ENCODE results near the gene SNAP29.
"Not testable (repeated sequence)": the region's sequence is repeated elsewhere in the genome, so short reads cannot be mapped to it uniquely, and the experiment has no call there.

The SNAP29 gene

GRCh38 chr22:20867179-20868024, 8.6 kb downstream of the SNAP29 start:
- no peak for DNase-seq

GRCh38 chr22:20868025-20868962, 9.5 kb downstream of the SNAP29 start:
- DNase-seq = no peak

DNA sequence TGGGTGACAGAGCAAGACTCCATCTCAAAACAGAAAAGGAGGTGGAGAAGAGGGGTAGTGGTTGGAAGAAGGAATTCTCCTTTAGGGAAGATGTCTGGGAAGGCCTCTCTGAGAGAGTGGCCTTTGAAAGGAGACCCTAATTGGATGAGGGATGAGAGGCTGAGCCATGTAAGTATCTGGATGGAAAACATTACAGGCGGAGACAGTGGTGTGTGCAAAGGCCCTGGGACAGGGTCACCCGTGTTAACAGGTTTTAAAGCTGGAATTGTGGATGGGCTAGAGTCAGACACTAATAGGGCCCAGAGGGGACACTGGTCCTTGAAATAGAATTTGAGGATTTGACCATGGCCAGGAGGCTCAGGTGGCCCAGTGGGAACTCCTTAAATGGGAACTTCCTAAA, 10.4 kb downstream of the SNAP29 start:
- no peak for DNase-seq

DNA sequence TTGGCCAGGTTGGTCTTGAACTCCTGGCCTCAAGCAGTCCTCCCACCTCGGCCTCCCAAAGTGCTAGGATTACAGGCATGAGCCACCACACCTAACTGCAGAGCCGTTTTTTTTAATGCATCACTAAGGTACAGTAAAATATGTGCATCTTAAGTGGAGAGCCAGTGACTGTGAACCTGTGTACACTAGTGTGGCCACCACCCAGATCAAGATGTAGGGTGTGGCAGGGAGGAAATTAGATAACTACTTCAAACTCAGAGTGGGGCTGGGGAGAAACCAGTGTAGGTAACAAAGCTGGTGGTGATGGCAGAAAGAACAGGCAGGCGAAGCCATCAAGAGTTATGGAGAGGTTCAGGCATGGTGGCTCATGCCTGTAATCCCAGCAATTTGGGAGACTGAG, 14.4 kb downstream of the SNAP29 start:
- no peak for DNase-seq

GRCh38 chr22:20875296-20875695, 16.5 kb downstream of the SNAP29 start:
- no peak for DNase-seq

DNA sequence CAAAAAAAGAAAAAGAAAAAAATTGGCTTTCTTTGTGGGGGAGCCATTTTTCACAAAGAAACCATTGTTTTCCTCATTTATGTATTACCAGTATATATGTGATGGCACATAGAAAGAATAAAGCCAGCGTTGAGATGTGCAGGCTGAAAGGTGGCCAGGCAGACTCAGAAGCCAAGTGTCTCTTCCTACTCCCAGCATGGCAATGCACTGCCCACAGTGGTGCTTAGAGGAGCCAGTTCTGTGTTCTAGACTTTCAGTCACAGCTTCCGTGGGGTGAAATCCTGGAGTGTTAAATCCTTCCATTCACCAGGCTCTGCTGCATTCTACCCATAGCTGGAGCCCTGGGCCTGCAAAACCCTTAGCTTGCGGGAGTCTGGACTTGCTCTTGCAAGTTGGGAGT, 18.9 kb downstream of the SNAP29 start:
- DNase-seq = no peak

DNA sequence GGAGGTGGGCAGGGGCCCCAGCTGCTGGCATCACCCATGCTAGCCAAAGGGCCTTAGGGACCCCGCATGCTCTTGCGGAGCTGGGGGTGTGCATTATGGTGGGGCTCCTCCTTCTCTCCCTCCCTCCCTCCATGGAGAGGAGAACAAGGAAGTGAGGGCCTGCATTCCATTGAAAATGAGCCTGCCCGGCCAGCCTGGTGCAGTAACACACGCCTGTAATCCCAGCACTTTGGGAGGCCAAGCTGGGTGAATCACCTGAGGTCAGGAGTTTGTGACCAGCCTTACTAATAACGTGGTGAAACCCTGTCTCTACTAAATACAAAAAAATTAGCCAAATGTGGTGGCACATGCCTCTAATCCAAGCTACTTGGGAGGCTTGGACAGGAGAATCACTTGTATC, 22.4 kb downstream of the SNAP29 start:
- no peak for DNase-seq

DNA sequence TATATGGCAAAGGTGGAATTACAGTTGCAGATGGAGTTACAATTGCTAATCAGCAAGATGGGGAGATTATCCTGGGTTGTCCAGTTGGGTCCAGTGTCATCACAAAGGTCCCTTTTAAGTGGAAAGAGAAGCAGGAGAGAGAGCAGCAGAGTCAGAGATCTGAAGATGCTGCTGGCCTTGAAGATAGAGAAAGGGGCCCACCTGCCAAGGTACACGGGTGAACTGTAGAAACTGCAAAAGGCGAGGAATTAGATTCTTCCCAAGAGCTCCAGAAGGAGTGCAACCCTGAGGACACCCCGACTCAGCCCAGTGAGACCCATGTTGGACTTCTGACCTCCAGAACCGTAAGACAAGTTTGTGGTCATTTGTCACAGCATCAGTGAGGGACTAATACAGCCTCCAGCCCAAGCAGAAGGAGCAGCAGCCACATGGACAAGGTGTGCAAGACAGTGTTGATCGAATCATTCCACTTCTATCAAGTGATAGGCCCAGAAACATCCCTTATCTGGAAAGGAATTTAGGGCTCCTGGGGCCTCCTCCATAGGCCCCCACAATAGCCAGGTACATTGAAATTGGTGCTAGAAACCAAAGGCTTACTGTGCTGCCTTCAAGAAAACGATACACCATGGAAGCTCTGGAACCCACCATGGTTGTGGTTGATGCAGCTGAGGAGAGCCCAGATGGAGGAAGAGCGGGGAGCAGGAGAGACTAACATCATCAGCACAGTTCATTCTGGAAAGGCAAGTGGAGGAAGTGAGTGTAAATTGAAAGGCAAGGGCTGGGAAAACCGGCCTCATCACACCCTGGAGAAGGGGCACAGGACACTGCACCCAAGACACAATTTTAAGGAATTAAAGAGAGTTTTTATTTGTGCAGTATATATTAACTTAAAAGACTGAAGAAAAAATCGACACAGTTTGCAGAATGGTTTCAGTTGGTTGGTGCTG, 23.3 kb downstream of the SNAP29 start:
- no peak for DNase-seq

- no peak for DNase-seq
These were observed 24.0 kb downstream of the SNAP29 start for GRCh38 chr22:20882855-20883254.

- DNase-seq = no peak
These were observed 25.6 kb downstream of the SNAP29 start for GRCh38 chr22:20884454-20884853.

DNA sequence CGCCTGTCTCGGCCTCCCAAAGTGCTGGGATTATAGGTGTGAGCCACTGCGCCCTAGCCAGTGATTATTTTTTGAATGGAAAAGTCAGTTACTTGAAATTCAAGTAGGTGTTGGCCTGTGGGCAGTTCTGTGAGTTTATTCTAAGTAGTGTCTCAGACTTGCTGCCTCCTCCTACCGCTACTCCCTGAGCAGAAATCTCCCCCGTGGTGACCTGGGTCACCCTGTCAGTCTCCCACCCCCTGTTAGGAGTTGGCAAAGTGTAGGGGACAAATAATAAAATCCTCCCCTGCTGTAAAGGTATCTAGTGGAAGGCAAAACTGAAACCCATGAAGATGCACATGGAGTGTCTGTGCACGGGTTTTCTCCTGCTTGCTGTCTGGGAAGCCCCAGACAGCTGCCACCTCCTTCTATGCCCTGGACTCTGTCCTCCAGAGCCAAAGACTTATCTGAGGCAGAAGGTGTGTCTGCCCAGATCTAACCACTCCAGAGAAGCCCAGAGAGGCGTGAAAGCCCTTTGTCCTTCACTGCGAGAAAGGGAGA, 26.3 kb downstream of the SNAP29 start:
- DNase-seq = no peak

DNA sequence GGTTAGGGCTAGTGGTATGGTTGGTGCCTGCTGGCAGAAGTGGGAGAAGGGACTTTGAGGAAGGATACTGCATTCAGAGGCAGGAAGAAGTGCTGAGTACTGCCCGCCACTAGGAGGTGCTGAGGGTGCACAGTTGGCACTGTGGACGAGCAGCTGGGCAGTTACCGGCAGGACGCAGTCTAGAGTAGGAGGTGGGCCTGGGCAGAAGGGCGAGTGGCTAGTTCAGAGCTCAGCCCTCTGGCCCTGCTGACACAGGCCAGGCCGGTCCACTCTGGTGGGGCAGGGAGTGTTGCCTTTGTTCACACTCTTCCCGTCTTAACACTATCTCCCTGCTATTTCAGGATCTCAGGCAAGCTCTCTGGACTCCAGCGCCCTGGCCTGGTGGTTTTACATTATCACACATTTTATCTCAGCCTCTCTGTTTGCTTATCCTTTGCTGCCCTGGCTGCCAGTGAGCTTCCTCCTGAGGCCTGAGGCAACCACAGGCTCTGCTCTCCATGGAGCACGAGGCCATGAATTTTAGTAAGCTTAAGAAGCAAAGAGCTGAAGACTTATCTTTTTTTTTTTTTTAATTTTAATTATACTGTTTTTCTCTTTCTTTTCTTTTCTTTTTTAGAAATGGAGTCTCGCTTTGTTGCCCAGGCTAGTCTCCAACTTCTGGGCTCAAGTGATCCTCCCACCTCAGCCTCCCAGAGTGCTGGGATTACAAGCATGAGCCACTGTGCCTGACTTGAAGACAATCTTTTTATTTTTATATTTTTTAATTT, 26.9 kb downstream of the SNAP29 start:
- DNase-seq = peak; percentile 60

DNA sequence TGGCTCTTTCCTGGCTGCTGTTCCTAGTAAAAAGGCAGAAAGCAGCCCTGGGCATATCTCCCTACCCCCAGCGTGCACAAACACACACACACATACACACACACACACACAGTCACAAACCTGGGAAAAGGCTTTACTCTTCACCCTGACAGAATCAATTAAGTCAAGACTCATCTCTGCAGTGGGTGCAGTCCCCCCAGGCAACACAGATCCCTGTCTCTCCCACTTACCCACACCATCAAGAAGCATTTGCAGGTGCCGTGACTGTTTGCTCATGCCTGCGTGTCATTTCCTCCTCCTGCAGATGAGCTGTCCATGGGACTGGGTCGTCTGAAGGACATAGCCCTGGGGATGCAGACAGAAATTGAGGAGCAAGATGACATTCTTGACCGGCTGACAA, 28.6 kb downstream of the SNAP29 start:
- no peak for DNase-seq

DNA sequence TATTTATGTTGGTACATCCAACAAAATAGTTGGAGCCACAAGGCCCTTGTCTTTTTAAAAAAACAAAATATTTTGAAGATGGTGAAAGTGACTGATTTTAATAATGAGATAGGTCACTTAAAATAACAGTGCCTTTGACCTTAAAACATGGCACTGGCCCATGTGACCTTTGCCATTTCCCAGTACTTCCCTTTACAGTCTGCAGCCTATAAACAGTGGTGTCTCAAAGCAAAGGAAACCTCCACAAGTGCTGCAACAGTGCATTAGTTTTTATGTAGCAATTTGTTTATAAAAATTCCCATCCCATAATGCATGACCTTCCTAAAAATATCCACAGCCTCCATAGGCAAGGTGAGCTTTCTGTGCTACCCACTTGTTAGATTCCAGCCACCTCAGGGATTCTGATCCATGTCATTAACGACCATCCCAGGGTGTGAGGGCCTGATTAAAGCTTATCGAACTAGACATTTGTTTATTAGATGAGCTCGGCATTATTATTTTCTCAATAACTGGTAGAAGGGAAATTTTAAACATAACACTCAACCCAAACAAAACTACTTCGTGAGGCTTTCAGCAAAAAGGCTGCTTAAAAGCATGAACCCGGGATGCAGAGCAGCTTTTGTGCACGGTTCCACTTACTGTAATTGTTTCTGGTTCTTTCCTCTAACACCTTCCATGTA, 30.4 kb downstream of the SNAP29 start:
- DNase-seq = no peak

DNA sequence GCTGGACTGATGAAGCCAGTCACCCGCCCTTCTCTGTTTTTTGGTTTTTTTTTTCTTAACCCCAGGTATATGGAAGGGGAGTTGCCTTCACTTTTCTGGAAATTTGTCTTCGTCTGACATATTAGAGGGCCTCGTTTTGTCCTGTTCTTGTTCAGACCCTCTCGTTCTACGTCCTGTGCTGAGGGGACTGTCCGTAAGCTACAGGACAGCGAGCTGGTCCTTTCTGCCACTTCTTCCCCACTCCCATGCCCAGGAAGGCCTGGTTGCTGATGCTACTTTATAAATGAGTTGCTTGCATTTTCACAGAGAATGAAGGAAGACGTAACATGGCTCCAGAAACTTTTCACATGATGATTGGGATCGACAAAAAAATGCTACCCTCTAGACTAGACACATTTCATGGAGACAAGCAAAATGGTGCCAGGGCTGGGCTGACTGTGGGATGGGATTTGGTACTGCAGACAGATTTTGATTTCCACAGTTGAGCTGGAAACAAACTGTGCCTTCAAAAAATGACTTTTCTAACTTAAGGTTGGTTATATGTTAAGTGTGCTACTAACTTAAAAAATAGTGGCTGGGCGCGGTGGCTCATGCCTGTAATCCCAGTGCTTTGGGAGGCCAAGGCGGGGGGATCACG, 31.2 kb downstream of the SNAP29 start:
- no peak for DNase-seq

GRCh38 chr22:20890975-20891374, 32.2 kb downstream of the SNAP29 start:
- no peak for DNase-seq

DNA sequence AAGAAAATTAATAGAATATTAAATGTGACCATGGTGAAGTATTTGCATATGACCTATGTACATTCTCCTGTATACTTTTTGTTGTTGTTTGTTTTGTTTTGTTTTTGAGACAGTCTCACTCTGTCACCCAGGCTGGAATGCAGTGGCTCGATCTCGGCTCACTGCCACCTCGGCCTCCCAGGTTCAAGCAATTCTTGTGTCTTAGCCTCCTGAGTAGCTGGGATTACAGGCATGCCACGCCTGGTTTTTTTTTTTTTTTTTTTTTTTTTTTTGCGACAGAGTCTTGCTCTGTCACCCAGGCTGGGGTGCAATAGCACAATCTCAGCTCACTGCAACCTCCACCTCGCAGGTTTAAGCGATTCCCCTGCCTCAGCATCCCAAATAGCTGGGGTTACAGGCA, 38.9 kb downstream of the SNAP29 start:
- DNase-seq = not testable (repeated sequence)

GRCh38 chr22:20899827-20900423, 41.1 kb downstream of the SNAP29 start:
- DNase-seq = no peak

GRCh38 chr22:20901093-20902033, 42.6 kb downstream of the SNAP29 start:
- DNase-seq = not testable (repeated sequence)
